SK-N-MC (cell line): Measurements from ENCODE around the gene CCND1.

Experiments used
- EZH2 ChIP-seq: fragments of 200-600 bp; sonication (generic); IDR thresholded peaks from one replicate; pipeline ENCODE4 v1.6.1; 2017; ENCODE audit warnings: antibody characterized with exemption
- POLR2AphosphoS5 ChIP-seq: IDR thresholded peaks from 2 replicates; pipeline ENCODE4 v1.6.1; 2012; ENCODE audit warnings: mild to moderate bottlenecking, low read depth, low read length, borderline replicate concordance

DNA sequence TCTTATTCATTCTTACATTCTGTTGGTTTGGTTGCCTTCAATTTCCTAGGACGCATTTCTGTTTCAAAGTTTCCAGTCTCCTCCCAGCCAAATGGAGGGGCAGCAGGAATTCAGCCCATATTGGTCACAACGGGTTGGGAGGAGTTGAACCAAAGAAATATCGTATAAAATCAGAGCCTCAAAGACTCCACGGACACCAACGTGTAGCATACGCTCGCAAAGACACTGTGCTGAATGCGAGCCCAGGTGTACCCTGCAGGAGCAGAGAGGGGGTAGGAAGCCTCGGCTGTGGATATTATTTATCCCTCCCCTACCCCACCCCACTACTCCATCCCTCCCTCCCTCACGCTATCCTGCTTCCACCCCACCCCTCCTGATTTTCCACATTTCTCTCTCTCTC lies 15.5 kb upstream of the CCND1 start:
- TF ChIP-seq EZH2 (no peak), POLR2AphosphoS5 (no peak)
